HepG2 (cell line): ENCODE results near the gene RORB. TPM values are rescaled to one million over a fixed set of nuclear protein-coding genes. Genes with fewer than 3 reads are reported as not detected.

Experiments
- ATAC-seq: fragments of 200-7000 bp; cut with Tn5 transposase; 3 replicates; pipeline ENCODE4 v1.9.1; 2020; ENCODE audit warnings: mild to moderate bottlenecking, moderate library complexity
- BruUV-seq: library from RNA; stranded (reverse); fragments of 400-500 nt; replicated peaks from 2 replicates; lab custom pipeline; 2021; lab: Mats Ljungman, UMichigan
- CTCF ChIA-PET: fragments of 300-600 bp; formaldehyde crosslinking; extraction: SDS; loops from one replicate; lab custom pipeline; 2021; ENCODE audit warnings: low total read pairs, inconsistent platforms, low intra/inter-chr PET ratio; lab: Yijun Ruan, JAX
- POLR2A ChIA-PET: fragments of 350-600 bp; sonication (Branson Sonifier 250); formaldehyde crosslinking; loops from one replicate; lab custom pipeline; 2020; ENCODE audit warnings: antibody characterized with exemption, inconsistent platforms; lab: Yijun Ruan, JAX
- DNase-seq: peaks from one replicate; pipeline ENCODE4 v3.0.0-alpha.2; 2015; ENCODE audit warnings: low spot score
- FAIRE-seq: peaks from 3 replicates; lab custom pipeline; 2011; peaks lifted over from hg19 to GRCh38; lab: Jason Lieb, UNC
- H2AFZ ChIP-seq: one replicate; pipeline ENCODE4 v1.6.1; 2011; ENCODE audit warnings: low read length, inconsistent platforms
- H3K27ac ChIP-seq: fragments of 300-600 bp; 3 replicates; pipeline ENCODE4 v1.8.0; 2011; ENCODE audit warnings: mixed run types, mild to moderate bottlenecking, mixed read lengths, low read length, inconsistent platforms; ENCODE audit not compliant: insufficient read depth; ENCODE audit errors: extremely low read length
- H3K27me3 ChIP-seq, 2 experiments: fragments of 200-600 bp in 1 of 2; 2 replicates in 1 of 2; 3 replicates in 1 of 2; pipeline versions ENCODE4 v1.6.0 to v1.8.0; 2011; ENCODE audit warnings: low read length in 2 of 2, mild to moderate bottlenecking in 2 of 2, moderate library complexity in 2 of 2, inconsistent platforms in 1 of 2; ENCODE audit not compliant: insufficient read depth in 2 of 2, control insufficient read depth in 1 of 2
- H3K36me3 ChIP-seq, 2 experiments: fragments of 200-600 bp in 1 of 2; replicated peaks in 1 of 2; 2 replicates in 1 of 2; 3 replicates in 1 of 2; pipeline versions ENCODE4 v1.5.1 to v1.8.0; 2011; ENCODE audit warnings: low read length in 2 of 2, inconsistent platforms in 1 of 2; ENCODE audit not compliant: insufficient read depth in 2 of 2, control insufficient read depth in 1 of 2
- H3K4me1 ChIP-seq: 2 replicates; pipeline ENCODE4 v1.5.1; 2012; ENCODE audit warnings: low read length, inconsistent platforms; ENCODE audit not compliant: insufficient read depth
- H3K4me2 ChIP-seq: 2 replicates; pipeline ENCODE4 v1.6.0; 2011; ENCODE audit warnings: low read depth, low read length, inconsistent platforms
- H3K4me3 ChIP-seq, 3 experiments: fragments of 200-600 bp in 1 of 3; sonication (generic), shearing (Covaris generic) in 1 of 3; replicated peaks in 1 of 3; 2 replicates each; pipeline ENCODE4 v1.5.1; 2011 to 2016; ENCODE audit warnings: low read length in 3 of 3, inconsistent platforms in 2 of 3, low read depth in 2 of 3, mild to moderate bottlenecking in 2 of 3, control low read depth in 1 of 3, mixed read lengths in 1 of 3; ENCODE audit not compliant: insufficient read depth in 1 of 3
- H3K79me2 ChIP-seq: one replicate; pipeline ENCODE4 v1.6.1; 2011; ENCODE audit warnings: low read length, inconsistent platforms; ENCODE audit not compliant: insufficient read depth
- H3K9ac ChIP-seq: 2 replicates; pipeline ENCODE4 v1.6.0; 2011; ENCODE audit warnings: mild to moderate bottlenecking, low read depth, low read length, inconsistent platforms; ENCODE audit not compliant: insufficient read depth
- H3K9me3 ChIP-seq: 2 replicates; pipeline ENCODE4 v1.5.1; 2012; ENCODE audit warnings: mild to moderate bottlenecking, low read length
- H4K20me1 ChIP-seq: 2 replicates; pipeline ENCODE4 v1.6.0; 2011; ENCODE audit warnings: inconsistent platforms, mild to moderate bottlenecking, low read length, moderate library complexity; ENCODE audit not compliant: insufficient read depth
- ATF5 ChIP-seq: sonication (generic); formaldehyde crosslinking; IDR thresholded peaks from 2 replicates; pipeline ENCODE4 v1.4.0; 2020; ENCODE audit warnings: mild to moderate bottlenecking, low read depth, missing genetic modification reagents
- CENPX ChIP-seq: sonication (generic); formaldehyde crosslinking; IDR thresholded peaks from 2 replicates; pipeline ENCODE4 v1.9.0; 2021; ENCODE audit warnings: mild to moderate bottlenecking, missing genetic modification reagents, moderate library complexity
- HHEX ChIP-seq: IDR thresholded peaks from 2 replicates; pipeline ENCODE4 v1.6.1; 2016; ENCODE audit warnings: control low read depth
- HNRNPH1 ChIP-seq: fragments of 200-400 bp; formaldehyde crosslinking; optimal IDR thresholded peaks from 2 replicates; pipeline ENCODE3; 2017; ENCODE audit warnings: mild to moderate bottlenecking, low read depth, low read length
- MAFK ChIP-seq, 2 experiments: IDR thresholded peaks in 1 of 2; conservative IDR thresholded peaks in 1 of 2; 2 replicates each; pipeline ENCODE4 v1.6.1; 2011; ENCODE audit warnings: improper control_type of control experiment in 2 of 2, low read length in 2 of 2
- NRL ChIP-seq: sonication (generic); formaldehyde crosslinking; IDR thresholded peaks from 2 replicates; pipeline ENCODE4 v1.5.0; 2020; ENCODE audit warnings: missing genetic modification reagents, mild to moderate bottlenecking, moderate library complexity, borderline replicate concordance
- PLSCR1 ChIP-seq: sonication (generic); formaldehyde crosslinking; IDR thresholded peaks from 2 replicates; pipeline ENCODE4 v1.5.0; 2020; ENCODE audit warnings: missing genetic modification reagents, mild to moderate bottlenecking, borderline replicate concordance
- RAD21 ChIP-seq: fragments of 450-650 bp; formaldehyde crosslinking; IDR thresholded peaks from 2 replicates; pipeline ENCODE4 v1.5.0; 2020; ENCODE audit warnings: mild to moderate bottlenecking
- SOX6 ChIP-seq, 2 experiments: fragments of 450-650 bp in 1 of 2; sonication (generic) in 1 of 2; formaldehyde crosslinking in 1 of 2; IDR thresholded peaks; 2 replicates each; pipeline versions ENCODE4 v1.4.0 to v1.6.1; 2017 to 2020; ENCODE audit warnings: antibody characterized with exemption in 1 of 2, mild to moderate bottlenecking in 1 of 2, missing genetic modification reagents in 1 of 2
- TRAFD1 ChIP-seq: sonication (generic); formaldehyde crosslinking; IDR thresholded peaks from 2 replicates; pipeline ENCODE4 v1.5.1; 2020; ENCODE audit warnings: missing genetic modification reagents, mild to moderate bottlenecking, borderline replicate concordance
- TRIM22 ChIP-seq: fragments of 450-650 bp; IDR thresholded peaks from 2 replicates; pipeline ENCODE4 v1.6.1; 2017
- ZBTB37 ChIP-seq: sonication (generic); formaldehyde crosslinking; IDR thresholded peaks from 2 replicates; pipeline ENCODE4 v1.4.0; 2020; ENCODE audit warnings: mild to moderate bottlenecking, missing genetic modification reagents
- ZNF138 ChIP-seq: sonication (generic); formaldehyde crosslinking; IDR thresholded peaks from 2 replicates; pipeline ENCODE4 v1.5.0; 2020; ENCODE audit warnings: mild to moderate bottlenecking, low read depth, missing genetic modification reagents
- ZNF205 ChIP-seq: IDR thresholded peaks from 2 replicates; pipeline ENCODE4 v1.6.1; 2018; ENCODE audit warnings: missing biosample characterization, missing genetic modification reagents
- ZNF740 ChIP-seq: sonication (generic); formaldehyde crosslinking; IDR thresholded peaks from 2 replicates; pipeline ENCODE4 v1.4.0; 2020; ENCODE audit warnings: missing genetic modification reagents
- ZSCAN21 ChIP-seq: sonication (generic); formaldehyde crosslinking; IDR thresholded peaks from 2 replicates; pipeline ENCODE4 v1.8.0; 2022; ENCODE audit warnings: mild to moderate bottlenecking, missing genetic modification reagents, moderate library complexity, borderline replicate concordance
- WGBS: methylation state at CpG from one replicate; pipeline ENCODE4 v1.1.6; 2017; ENCODE audit warnings: low lambda C conversion rate; 5-methylcytosine and 5-hydroxymethylcytosine counted together
- in situ Hi-C: cut with HindIII; loops from 2 replicates; pipeline ENCODE4 v1.10.0; 2017; ENCODE audit warnings: low pct_unique_long_range_greater_than_20kb; ENCODE audit not compliant: extremely low pct_ligation_motif_present
- intact Hi-C: fragments of 100-400 bp; cut with micrococcal nuclease; formaldehyde crosslinking; loops from one replicate; pipeline ENCODE4 v1.10.0; 2022; ENCODE audit not compliant: unreplicated experiment
- polyA plus RNA-seq, 8 experiments: library from polyadenylated mRNA; depleted of rRNA in 3 of 8; stranded (reverse) in 7 of 8; unstranded in 1 of 8; fragments of >200 nt; fragmentation: Illumina TruSeq in 4 of 8; extraction: Trizol in 4 of 8; gene quantifications; 2 replicates each; pipeline versions ENCODE4 v1.2.1 to v1.2.3, GENCODE V29; 2011 to 2016; ENCODE audit warnings: low read depth in 4 of 8, missing spikeins in 1 of 8, mixed read lengths in 1 of 8; ENCODE audit not compliant: insufficient read depth in 1 of 8
- total RNA-seq, 5 experiments: library from RNA; depleted of rRNA; stranded (reverse); fragments of >200 nt; fragmentation: Illumina TruSeq; extraction: Trizol; gene quantifications; 2 replicates each; pipeline ENCODE4 v1.2.3, GENCODE V29; 2016; ENCODE audit warnings: low read depth in 1 of 5

Gene RORB
- total and polyA plus RNA-seq, 2 of the 13 experiments (the other 11 are each of a cell fraction or from before 2014, with no cell fraction given) = not detected

GRCh38 chr9:74449060-74449459 lies 48.1 kb upstream of the RORB start:
- CTCF ChIA-PET = no interaction called here

More at GRCh38 chr9:74449060-74449459, 48.1 kb upstream of the RORB start:
- TF ChIP-seq HHEX (CRISPR knock-in tag) (no peak), ATF5 (CRISPR knock-in tag) (no peak), RAD21 (CRISPR knock-in tag) (no peak), ZNF138 (no peak), TRAFD1 (CRISPR knock-in tag) (no peak), SOX6 (IDR thresholded peaks at IDR 0.05) (no peak), SOX6 (CRISPR knock-in tag; IDR thresholded peaks at IDR 0.05) (no peak), TRIM22 (no peak), HNRNPH1 (no peak), CENPX (CRISPR knock-in tag) (no peak), ZBTB37 (no peak), ZNF740 (CRISPR knock-in tag) (no peak), NRL (CRISPR knock-in tag) (no peak), ZNF205 (CRISPR knock-in tag) (no peak), ZSCAN21 (CRISPR knock-in tag) (no peak), MAFK (conservative IDR thresholded peaks at IDR 0.05 in 1 of 2, IDR thresholded peaks at IDR 0.05 in 1 of 2; ENCODE audit: low read length in 2 of 2) (no peak), PLSCR1 (CRISPR knock-in tag) (no peak)
- Histone ChIP-seq H3K79me2 (no peaks in the 10 kb centered on the region), H3K4me3 (no peak overlapping the region), H3K27ac (no peak overlapping the region), H3K4me2 (no peak overlapping the region), H3K36me3 (no peaks in the 10 kb centered on the region), H3K9me3 (no peaks in the 10 kb centered on the region), H2AFZ (no peak overlapping the region), H3K9ac (no peak overlapping the region), H3K4me1 (no peaks in the 10 kb centered on the region), H4K20me1 (no peaks in the 10 kb centered on the region), H3K27me3 (no peaks in the 10 kb centered on the region)
- DNase-seq (no peak), ATAC-seq (no peak), FAIRE-seq (no peak)
- no TSS peak for BruUV-seq
- in situ Hi-C loops (no loop called here), intact Hi-C loops (no loop called here)
- POLR2A ChIA-PET = no interaction called here
- 0% methylated on average over 2 of the region's 2 CpGs for WGBS
